Neural progenitor cell (in vitro differentiated cells): Measurements from ENCODE around the gene HOATZ. TPM values are rescaled to one million over a fixed set of nuclear protein-coding genes. Genes with fewer than 3 reads are reported as not detected.

Experiments used
- DNase-seq: peaks from one replicate; pipeline ENCODE4 v3.0.0-alpha.2; 2016; ENCODE audit warnings: low spot score
- H2AFZ ChIP-seq: fragments of 200-600 bp; sonication (generic); replicated peaks from 2 replicates; pipeline ENCODE4 v1.6.1; 2016; ENCODE audit warnings: antibody characterized with exemption
- H3F3A ChIP-seq: fragments of 200-600 bp; sonication (generic); 2 replicates; pipeline ENCODE4 v1.6.1; 2016; ENCODE audit warnings: antibody characterized with exemption, low read depth
- H3K27ac ChIP-seq: fragments of 200-600 bp; sonication (generic); 2 replicates; pipeline ENCODE4 v1.5.1; 2016; ENCODE audit warnings: mild to moderate bottlenecking
- H3K27me3 ChIP-seq: fragments of 200-600 bp; sonication (generic); 2 replicates; pipeline ENCODE4 v1.6.1; 2016; ENCODE audit warnings: mild to moderate bottlenecking, moderate library complexity
- H3K36me3 ChIP-seq: fragments of 200-600 bp; sonication (generic); 2 replicates; pipeline ENCODE4 v1.5.1; 2016
- H3K4me1 ChIP-seq: fragments of 200-600 bp; sonication (generic); 2 replicates; pipeline ENCODE4 v1.6.1; 2016; ENCODE audit warnings: mixed run types
- H3K4me2 ChIP-seq: fragments of 200-600 bp; sonication (generic); 2 replicates; pipeline ENCODE4 v1.6.1; 2016
- H3K4me3 ChIP-seq: fragments of 200-600 bp; sonication (generic); 2 replicates; pipeline ENCODE4 v1.5.1; 2016
- H3K79me2 ChIP-seq: fragments of 200-600 bp; sonication (generic); 2 replicates; pipeline ENCODE4 v1.6.1; 2016; ENCODE audit warnings: low read depth
- H3K9ac ChIP-seq: fragments of 200-600 bp; sonication (generic); 2 replicates; pipeline ENCODE4 v1.6.1; 2016
- H3K9me3 ChIP-seq: fragments of 200-600 bp; sonication (generic); 2 replicates; pipeline ENCODE4 v1.5.1; 2016; ENCODE audit warnings: low read depth
- H4K20me1 ChIP-seq: fragments of 200-600 bp; sonication (generic); 2 replicates; pipeline ENCODE4 v1.6.1; 2016; ENCODE audit warnings: low read depth
- H3K27ac Mint-ChIP-seq: 3 replicates; pipeline ENCODE4 v1.8.0; 2021; ENCODE audit warnings: mixed read lengths
- H3K27me3 Mint-ChIP-seq: 2 replicates; pipeline ENCODE4 v1.8.0; 2022; ENCODE audit warnings: low read depth, mild to moderate bottlenecking, inconsistent platforms, moderate library complexity, mixed read lengths; ENCODE audit not compliant: insufficient read depth
- H3K36me3 Mint-ChIP-seq: 3 replicates; pipeline ENCODE4 v1.8.0; 2021; ENCODE audit warnings: mixed read lengths
- H3K4me1 Mint-ChIP-seq: 3 replicates; pipeline ENCODE4 v1.8.0; 2021; ENCODE audit warnings: mixed read lengths
- H3K4me3 Mint-ChIP-seq: 3 replicates; pipeline ENCODE4 v1.8.0; 2021; ENCODE audit warnings: mild to moderate bottlenecking, moderate library complexity, mixed read lengths
- H3K9me3 Mint-ChIP-seq: 3 replicates; pipeline ENCODE4 v1.8.0; 2020; ENCODE audit warnings: mixed read lengths
- EZH2 ChIP-seq: fragments of 200-600 bp; sonication (generic); IDR thresholded peaks from 2 replicates; pipeline ENCODE4 v1.6.1; 2017; ENCODE audit warnings: antibody characterized with exemption, mild to moderate bottlenecking, moderate library complexity
- EZH2phosphoT487 ChIP-seq: fragments of 200-600 bp; sonication (generic); IDR thresholded peaks from 2 replicates; pipeline ENCODE4 v1.6.1; 2017; ENCODE audit warnings: antibody characterized with exemption
- total RNA-seq: library from RNA; depleted of rRNA; stranded (reverse); fragments of >200 nt; gene quantifications from 2 replicates; pipeline ENCODE4 v1.2.3, GENCODE V29; 2015; ENCODE audit warnings: low replicate concordance
- TF ChIP-seq, protein P1 (sequence below): fragments of 200-600 bp; sonication (generic); IDR thresholded peaks from 2 replicates; pipeline ENCODE4 v1.5.1; 2017; ENCODE audit warnings: antibody characterized with exemption, mild to moderate bottlenecking

The HOATZ gene
- total RNA-seq, 1 donor from 2014 or later, result not detected

DNA sequence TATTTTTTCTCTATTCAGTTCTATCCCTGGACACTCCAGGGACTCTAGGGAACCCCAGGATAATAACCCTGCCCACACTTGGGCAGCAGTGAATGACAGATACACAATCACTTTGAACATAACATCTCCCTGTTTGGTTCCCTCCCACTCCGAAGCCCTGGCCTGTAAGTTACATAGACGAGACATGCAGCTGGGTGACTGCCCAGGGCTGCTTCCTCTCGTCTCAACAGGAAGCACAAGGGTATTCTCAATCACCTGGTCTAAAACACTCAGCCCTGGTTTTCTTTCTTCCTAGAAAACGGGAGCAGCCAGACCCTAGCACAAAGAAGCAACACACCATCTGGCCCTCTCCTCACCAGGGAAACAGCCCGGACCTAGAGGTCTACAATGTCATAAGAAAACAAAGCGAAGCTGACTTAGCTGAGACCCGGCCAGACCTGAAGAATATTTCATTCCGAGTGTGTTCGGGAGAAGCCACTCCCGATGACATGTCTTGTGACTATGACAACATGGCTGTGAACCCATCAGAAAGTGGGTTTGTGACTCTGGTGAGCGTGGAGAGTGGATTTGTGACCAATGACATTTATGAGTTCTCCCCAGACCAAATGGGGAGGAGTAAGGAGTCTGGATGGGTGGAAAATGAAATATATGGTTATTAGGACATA lies 45.4 kb downstream of the HOATZ start:
- Histone ChIP-seq H3K4me3 (no peak overlapping the region), H4K20me1 (no peaks in the 10 kb centered on the region), H2AFZ (no peak overlapping the region), H3K27me3 (no peaks in the 10 kb centered on the region), H3K4me1 (peaks cover 7% of the 10 kb centered on the region), H3K79me2 (no peaks in the 10 kb centered on the region), H3K9ac (no peak overlapping the region), H3K9me3 (no peaks in the 10 kb centered on the region), H3F3A (no peaks in the 10 kb centered on the region), H3K27ac (no peak overlapping the region), H3K36me3 (no peaks in the 10 kb centered on the region), H3K4me2 (no peak overlapping the region)
- H3K4me1 Mint-ChIP-seq, result no peaks in the 10 kb centered on the region
- no peak overlapping the region for H3K4me3 Mint-ChIP-seq
- DNase-seq, result no peak
- no peaks in the 10 kb centered on the region for H3K36me3 Mint-ChIP-seq
- peaks cover 8% of the 10 kb centered on the region for H3K9me3 Mint-ChIP-seq
- peaks cover 2% of the 10 kb centered on the region for H3K27me3 Mint-ChIP-seq
- H3K27ac Mint-ChIP-seq, result no peak overlapping the region
- TF ChIP-seq EZH2 (no peak), EZH2phosphoT487 (no peak)
- TF ChIP-seq, protein P1, sequence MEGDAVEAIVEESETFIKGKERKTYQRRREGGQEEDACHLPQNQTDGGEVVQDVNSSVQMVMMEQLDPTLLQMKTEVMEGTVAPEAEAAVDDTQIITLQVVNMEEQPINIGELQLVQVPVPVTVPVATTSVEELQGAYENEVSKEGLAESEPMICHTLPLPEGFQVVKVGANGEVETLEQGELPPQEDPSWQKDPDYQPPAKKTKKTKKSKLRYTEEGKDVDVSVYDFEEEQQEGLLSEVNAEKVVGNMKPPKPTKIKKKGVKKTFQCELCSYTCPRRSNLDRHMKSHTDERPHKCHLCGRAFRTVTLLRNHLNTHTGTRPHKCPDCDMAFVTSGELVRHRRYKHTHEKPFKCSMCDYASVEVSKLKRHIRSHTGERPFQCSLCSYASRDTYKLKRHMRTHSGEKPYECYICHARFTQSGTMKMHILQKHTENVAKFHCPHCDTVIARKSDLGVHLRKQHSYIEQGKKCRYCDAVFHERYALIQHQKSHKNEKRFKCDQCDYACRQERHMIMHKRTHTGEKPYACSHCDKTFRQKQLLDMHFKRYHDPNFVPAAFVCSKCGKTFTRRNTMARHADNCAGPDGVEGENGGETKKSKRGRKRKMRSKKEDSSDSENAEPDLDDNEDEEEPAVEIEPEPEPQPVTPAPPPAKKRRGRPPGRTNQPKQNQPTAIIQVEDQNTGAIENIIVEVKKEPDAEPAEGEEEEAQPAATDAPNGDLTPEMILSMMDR, result no peak

DNA sequence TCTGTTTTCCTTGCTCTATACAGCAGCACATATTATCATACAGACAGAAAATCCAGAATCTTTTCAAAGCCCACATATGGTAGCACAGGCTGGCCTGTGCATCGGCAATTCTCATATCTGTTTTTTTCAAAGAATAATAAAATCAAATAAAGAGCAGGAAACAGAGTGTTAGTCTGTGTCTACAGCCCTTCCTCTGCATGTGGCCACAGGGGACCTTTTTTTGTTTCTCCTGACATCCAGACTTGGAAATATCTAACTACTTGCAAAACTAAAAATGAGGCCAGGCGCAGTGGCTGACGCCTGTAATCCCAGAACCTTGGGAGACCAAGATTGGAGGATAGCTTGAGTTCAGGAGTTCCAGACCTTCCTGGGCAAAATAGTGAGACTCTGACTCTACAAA lies 46.2 kb downstream of the HOATZ start:
- Histone ChIP-seq H3F3A (no peaks in the 10 kb centered on the region), H3K27ac (no peak overlapping the region), H3K4me1 (peaks cover 7% of the 10 kb centered on the region), H3K4me3 (no peak overlapping the region), H3K9me3 (no peaks in the 10 kb centered on the region), H3K4me2 (no peak overlapping the region), H4K20me1 (no peaks in the 10 kb centered on the region), H3K27me3 (no peaks in the 10 kb centered on the region), H3K79me2 (no peaks in the 10 kb centered on the region), H2AFZ (no peak overlapping the region), H3K9ac (no peak overlapping the region), H3K36me3 (no peaks in the 10 kb centered on the region)
- Mint-ChIP-seq H3K27ac (no peak overlapping the region), H3K27me3 (peaks cover 2% of the 10 kb centered on the region), H3K4me1 (no peaks in the 10 kb centered on the region), H3K9me3 (peaks cover 5% of the 10 kb centered on the region), H3K4me3 (no peak overlapping the region), H3K36me3 (no peaks in the 10 kb centered on the region)
- DNase-seq, result no peak
- TF ChIP-seq, protein P1, result no peak
- TF ChIP-seq EZH2 (no peak), EZH2phosphoT487 (no peak)

DNA sequence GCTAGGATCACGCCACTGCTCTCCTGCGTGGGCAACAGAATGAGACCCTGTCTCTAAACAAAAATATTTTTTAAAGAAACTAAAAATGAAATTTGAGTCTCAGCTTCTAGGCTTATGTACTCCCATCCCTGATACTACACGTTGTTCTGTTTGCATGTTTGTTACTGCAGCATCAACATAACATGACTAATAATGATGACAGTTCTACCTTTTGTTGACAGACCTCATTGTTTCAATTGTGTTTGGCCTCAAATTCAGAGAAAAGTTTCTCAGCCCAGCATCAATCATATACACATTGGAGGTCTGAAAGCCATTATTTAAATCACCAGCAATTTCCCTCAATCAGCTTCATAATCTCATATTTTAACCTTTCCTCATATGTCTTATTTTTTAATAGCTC lies 46.7 kb downstream of the HOATZ start:
- Mint-ChIP-seq H3K4me1 (peaks cover 3% of the 10 kb centered on the region), H3K4me3 (no peak overlapping the region), H3K36me3 (no peaks in the 10 kb centered on the region), H3K27me3 (peaks cover 2% of the 10 kb centered on the region), H3K27ac (no peak overlapping the region), H3K9me3 (peaks cover 5% of the 10 kb centered on the region)
- no peaks in the 10 kb centered on the region for H4K20me1 ChIP-seq
- no peaks in the 10 kb centered on the region for H3K36me3 ChIP-seq
- no peaks in the 10 kb centered on the region for H3F3A ChIP-seq
- TF ChIP-seq, protein P1, result no peak
- no peak for TF ChIP-seq EZH2
- TF ChIP-seq EZH2phosphoT487, result no peak
- no peaks in the 10 kb centered on the region for H3K9me3 ChIP-seq
- no peak overlapping the region for H3K9ac ChIP-seq
- DNase-seq, result no peak
- no peaks in the 10 kb centered on the region for H3K27me3 ChIP-seq
- H3K4me3 ChIP-seq, result no peak overlapping the region
- peaks cover 7% of the 10 kb centered on the region for H3K4me1 ChIP-seq
- no peak overlapping the region for H2AFZ ChIP-seq
- H3K27ac ChIP-seq, result no peak overlapping the region
- no peak overlapping the region for H3K4me2 ChIP-seq
- H3K79me2 ChIP-seq, result no peaks in the 10 kb centered on the region
